ENCODE data around the gene MFAP5. TPM values are rescaled to one million over a fixed set of nuclear protein-coding genes. Genes with fewer than 3 reads are reported as not detected.

Gene MFAP5
- total and polyA plus RNA-seq, 10 of the 15 experiments (the other 5 are each of a cell fraction or from before 2014, with no cell fraction given) = 0.06 to 0.14 (median 0.12) TPM; not detected in 7

- in situ Hi-C loops (cut with MboI) (no loop called here), intact Hi-C loops (cut with micrococcal nuclease; ENCODE audit: unreplicated experiment) (no loop called here)
- H3K79me2 ChIP-seq (ENCODE audit: control insufficient read depth, insufficient read depth, low read length) = no peaks in the 10 kb centered on the region
- ATAC-seq = peak; percentile 28
- peak overlapping the region; percentile 10; the same call in 1 of the 2 replicates for H3K9ac ChIP-seq (ENCODE audit: control insufficient read depth, insufficient read depth, low read length)
- no peaks in the 10 kb centered on the region for H3K9me3 ChIP-seq (replicated peaks; ENCODE audit: control insufficient read depth, insufficient read depth, low read length)
- peak overlapping the region; percentile 85 for H3K4me2 ChIP-seq (ENCODE audit: control insufficient read depth, insufficient read depth)
- H4K20me1 ChIP-seq (ENCODE audit: control insufficient read depth, insufficient read depth) = no peaks in the 10 kb centered on the region
- WGBS (ENCODE audit: insufficient coverage, insufficient replicate concordance, low lambda C conversion rate, missing lambda C conversion rate) = 1% methylated on average over 21 of the region's 21 CpGs
- no peak for DNase-seq (ENCODE audit: low read depth, low spot score)
- ChIA-PET SMC1A (ENCODE audit: uncharacterized antibody, unreplicated experiment) (no interaction called here), POLR2A (no interaction called here), RAD21 (ENCODE audit: unreplicated experiment) (no interaction called here), CTCF (interaction anchor here (1.1 kb wide), 1 partner anchor 64 kb away, joined by 3 read pairs; no protein-coding TSS in a partner anchor)
- TF ChIP-seq FOXM1 (IDR thresholded peaks at IDR 0.05; ENCODE audit: low read depth, low read length) = no peak
- TF ChIP-seq E2F4 (IDR thresholded peaks at IDR 0.05; ENCODE audit: low read depth, low read length) = no peak
- no peak for TF ChIP-seq IKZF2 (IDR thresholded peaks at IDR 0.05)
- no peak for TF ChIP-seq ZBTB33 (IDR thresholded peaks at IDR 0.05)
- no peak for TF ChIP-seq ZBED1 (IDR thresholded peaks at IDR 0.05; ENCODE audit: borderline replicate concordance)
- no peak for TF ChIP-seq ZNF207 (IDR thresholded peaks at IDR 0.05; ENCODE audit: borderline replicate concordance)
- TF ChIP-seq STAT1 (conservative IDR thresholded peaks at IDR 0.05) = no peak
- TF ChIP-seq SREBF1 (IDR thresholded peaks at IDR 0.05; ENCODE audit: low read length) = no peak
- no peak for TF ChIP-seq POLR2AphosphoS2 (IDR thresholded peaks at IDR 0.05; ENCODE audit: low read depth, low read length)
- TF ChIP-seq ATF7 (IDR thresholded peaks at IDR 0.05; ENCODE audit: low read depth) = no peak
- no peak for TF ChIP-seq HDAC2 (IDR thresholded peaks at IDR 0.05)
- TF ChIP-seq SUZ12 (IDR thresholded peaks at IDR 0.05; ENCODE audit: unreplicated experiment) = no peak
- no peak for TF ChIP-seq KLF5 (IDR thresholded peaks at IDR 0.05; ENCODE audit: partially characterized antibody)
- TF ChIP-seq MYB (IDR thresholded peaks at IDR 0.05; ENCODE audit: borderline replicate concordance, low read depth, low read length) = no peak
- TF ChIP-seq, protein P1, sequence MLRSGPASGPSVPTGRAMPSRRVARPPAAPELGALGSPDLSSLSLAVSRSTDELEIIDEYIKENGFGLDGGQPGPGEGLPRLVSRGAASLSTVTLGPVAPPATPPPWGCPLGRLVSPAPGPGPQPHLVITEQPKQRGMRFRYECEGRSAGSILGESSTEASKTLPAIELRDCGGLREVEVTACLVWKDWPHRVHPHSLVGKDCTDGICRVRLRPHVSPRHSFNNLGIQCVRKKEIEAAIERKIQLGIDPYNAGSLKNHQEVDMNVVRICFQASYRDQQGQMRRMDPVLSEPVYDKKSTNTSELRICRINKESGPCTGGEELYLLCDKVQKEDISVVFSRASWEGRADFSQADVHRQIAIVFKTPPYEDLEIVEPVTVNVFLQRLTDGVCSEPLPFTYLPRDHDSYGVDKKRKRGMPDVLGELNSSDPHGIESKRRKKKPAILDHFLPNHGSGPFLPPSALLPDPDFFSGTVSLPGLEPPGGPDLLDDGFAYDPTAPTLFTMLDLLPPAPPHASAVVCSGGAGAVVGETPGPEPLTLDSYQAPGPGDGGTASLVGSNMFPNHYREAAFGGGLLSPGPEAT (IDR thresholded peaks at IDR 0.05; ENCODE audit: low read depth) = no peak
- TF ChIP-seq CREM (IDR thresholded peaks at IDR 0.05; ENCODE audit: low read depth) = no peak
- TF ChIP-seq STAT3 (IDR thresholded peaks at IDR 0.05; ENCODE audit: low read depth, low read length) = no peak
- TF ChIP-seq BRCA1 (IDR thresholded peaks at IDR 0.05; ENCODE audit: low read depth, low read length) = no peak
- no TSS peak for BruUV-seq (replicated peaks)
- H3K27me3 ChIP-seq (replicated peaks in 1 of 2; ENCODE audit: control insufficient read depth in 2 of 2, insufficient read depth in 2 of 2, low read length in 1 of 2) = peaks cover 1 to 12% of the 10 kb centered on the region in 2 experiments; a peak in 2 of 4 replicates
- no peak overlapping the region for H3K27ac ChIP-seq (ENCODE audit: control insufficient read depth, insufficient read depth)
- no peaks in the 10 kb centered on the region for H3K36me3 ChIP-seq (ENCODE audit: control insufficient read depth in 2 of 2, insufficient read depth in 2 of 2, low read length in 1 of 2)
- H3K4me3 ChIP-seq = peak overlapping the region; percentile 76; the same call in 1 of the 2 replicates
- no peaks in the 10 kb centered on the region for H3K4me1 ChIP-seq (ENCODE audit: control insufficient read depth, insufficient read depth, low read length)
- peak overlapping the region; percentile 71 for H2AFZ ChIP-seq (ENCODE audit: control insufficient read depth, low read depth, low read length)
- no peak for FAIRE-seq
Measured at GRCh38 chr12:8697120-8697475, 34.5 kb upstream of the MFAP5 start.
